Liver (tissue), 9 donors: Measurements from ENCODE around the gene UGGT2. TPM values are rescaled to one million over a fixed set of nuclear protein-coding genes. Genes with fewer than 3 reads are reported as not detected.

Experiments used
- DNase-seq: peaks from one replicate; pipeline ENCODE4 v3.0.0-alpha.2; 2017; ENCODE audit warnings: low spot score
- H3K27ac ChIP-seq, 2 donors: one replicate each; pipeline ENCODE4 v1.7.0; 2013; ENCODE audit warnings: inconsistent platforms in 2 of 2, low read length in 2 of 2, control low read depth in 1 of 2, low read depth in 1 of 2, mild to moderate bottlenecking in 1 of 2
- H3K27me3 ChIP-seq, 4 donors: one replicate each; pipeline versions ENCODE4 v1.6.1 to v1.7.0; 2013; ENCODE audit warnings: low read length in 3 of 4, inconsistent platforms in 1 of 4, mild to moderate bottlenecking in 1 of 4, moderate library complexity in 1 of 4; ENCODE audit not compliant: control insufficient read depth in 4 of 4, insufficient read depth in 4 of 4
- H3K36me3 ChIP-seq, 4 donors: one replicate each; pipeline versions ENCODE4 v1.6.1 to v1.7.0; 2013; ENCODE audit warnings: low read length in 3 of 4, mild to moderate bottlenecking in 3 of 4, low read depth in 1 of 4, moderate library complexity in 1 of 4; ENCODE audit not compliant: control insufficient read depth in 4 of 4, insufficient read depth in 3 of 4
- H3K4me1 ChIP-seq, 4 donors: one replicate each; pipeline versions ENCODE4 v1.6.1 to v1.7.0; 2013; ENCODE audit warnings: low read length in 3 of 4, mild to moderate bottlenecking in 3 of 4, moderate library complexity in 1 of 4; ENCODE audit not compliant: control insufficient read depth in 4 of 4, insufficient read depth in 4 of 4
- H3K4me3 ChIP-seq, 3 donors: one replicate each; pipeline versions ENCODE4 v1.6.1 to v1.7.0; 2013; ENCODE audit warnings: low read length in 3 of 3, control low read depth in 1 of 3, low read depth in 1 of 3, mild to moderate bottlenecking in 1 of 3
- H3K9ac ChIP-seq, 2 donors: one replicate each; pipeline ENCODE4 v1.7.0; 2013; ENCODE audit warnings: low read length in 2 of 2, mild to moderate bottlenecking in 2 of 2, moderate library complexity in 2 of 2, control low read depth in 1 of 2, low read depth in 1 of 2
- H3K9me3 ChIP-seq, 4 donors: one replicate each; pipeline versions ENCODE4 v1.6.1 to v1.7.0; 2013; ENCODE audit warnings: low read length in 3 of 4; ENCODE audit not compliant: control insufficient read depth in 4 of 4
- FOXA1 ChIP-seq: IDR thresholded peaks from 2 replicates; pipeline ENCODE4 v1.6.1; 2016; ENCODE audit warnings: antibody characterized with exemption
- FOXA2 ChIP-seq: IDR thresholded peaks from 2 replicates; pipeline ENCODE4 v1.6.1; 2016; ENCODE audit warnings: antibody characterized with exemption
- GABPA ChIP-seq, 2 donors: IDR thresholded peaks in 1 of 2; conservative IDR thresholded peaks in 1 of 2; 2 replicates each; pipeline ENCODE4 v1.6.1; 2016; ENCODE audit warnings: antibody characterized with exemption in 2 of 2, mild to moderate bottlenecking in 1 of 2, moderate library complexity in 1 of 2
- HNF4A ChIP-seq, 2 donors: conservative IDR thresholded peaks; 2 replicates each; pipeline ENCODE4 v1.6.1; 2016; ENCODE audit warnings: antibody characterized with exemption in 2 of 2, mild to moderate bottlenecking in 2 of 2
- HNF4G ChIP-seq: IDR thresholded peaks from 2 replicates; pipeline ENCODE4 v1.6.1; 2016; ENCODE audit warnings: antibody characterized with exemption
- JUND ChIP-seq, 2 donors: IDR thresholded peaks; 2 replicates each; pipeline ENCODE4 v1.6.1; 2016; ENCODE audit warnings: antibody characterized with exemption in 2 of 2
- NR2F2 ChIP-seq: IDR thresholded peaks from 2 replicates; pipeline ENCODE4 v1.6.1; 2016; ENCODE audit warnings: antibody characterized with exemption
- RAD21 ChIP-seq, 2 donors: IDR thresholded peaks; 2 replicates each; pipeline ENCODE4 v1.6.1; 2016; ENCODE audit warnings: antibody characterized with exemption in 2 of 2, mild to moderate bottlenecking in 2 of 2
- RXRA ChIP-seq, 2 donors: IDR thresholded peaks; 2 replicates each; pipeline ENCODE4 v1.6.1; 2017 to 2018; ENCODE audit warnings: antibody characterized with exemption in 2 of 2, mild to moderate bottlenecking in 1 of 2
- SP1 ChIP-seq: IDR thresholded peaks from 2 replicates; pipeline ENCODE4 v1.6.1; 2018; ENCODE audit warnings: antibody characterized with exemption, mild to moderate bottlenecking
- TAF1 ChIP-seq: conservative IDR thresholded peaks from 2 replicates; pipeline ENCODE4 v1.6.1; 2016; ENCODE audit warnings: antibody characterized with exemption, mild to moderate bottlenecking
- YY1 ChIP-seq: IDR thresholded peaks from 2 replicates; pipeline ENCODE4 v1.6.1; 2016; ENCODE audit warnings: antibody characterized with exemption, mild to moderate bottlenecking
- WGBS: extraction: QIAGEN DNeasy Blood & Tissue Kit; methylation state at CpG from one replicate; pipeline ENCODE4 v1.1.7; 2013; 5-methylcytosine and 5-hydroxymethylcytosine counted together
- polyA plus RNA-seq, 2 donors: library from polyadenylated mRNA; stranded (reverse) in 1 of 2; unstranded in 1 of 2; fragments of 200-250 nt in 1 of 2; fragments of >200 nt in 1 of 2; fragmentation: Nextera tagmentation in 1 of 2; extraction: Ambion mirVana in 1 of 2; gene quantifications; one replicate each; pipeline versions ENCODE4 v1.2.1 to v1.2.3, GENCODE V29; 2013 to 2015
- total RNA-seq, 2 donors: library from RNA; depleted of rRNA; stranded (reverse); fragments of >200 nt; gene quantifications; one replicate each; pipeline ENCODE4 v1.2.3, GENCODE V29; 2014
- TF ChIP-seq, protein P1 (sequence below): IDR thresholded peaks from 2 replicates; pipeline ENCODE4 v1.6.1; 2016; ENCODE audit warnings: antibody characterized with exemption, mild to moderate bottlenecking
- TF ChIP-seq, protein P2 (sequence below): IDR thresholded peaks from 2 replicates; pipeline ENCODE4 v1.6.1; 2016; ENCODE audit warnings: antibody characterized with exemption
- TF ChIP-seq, protein P3 (sequence below): fragments of 150-350 bp; IDR thresholded peaks from 2 replicates; pipeline ENCODE4 v1.5.1; 2017; ENCODE audit warnings: improper control_type of control experiment, low read depth, low read length; ENCODE audit not compliant: missing input control
- TF ChIP-seq, protein P4 (sequence below): IDR thresholded peaks from 2 replicates; pipeline ENCODE4 v1.6.1; 2016; ENCODE audit warnings: antibody characterized with exemption
- TF ChIP-seq, protein P5 (sequence below): IDR thresholded peaks from 2 replicates; pipeline ENCODE4 v1.6.1; 2016; ENCODE audit warnings: antibody characterized with exemption
- donor health status: healthy.
- donor health status: healthy.
- donor health status: healthy.
- donor health status: healthy.
- donor health status: healthy.

Gene UGGT2
- total and polyA plus RNA-seq, 4 donors, result 5.6 to 23.0 (median 13.2) TPM

DNA sequence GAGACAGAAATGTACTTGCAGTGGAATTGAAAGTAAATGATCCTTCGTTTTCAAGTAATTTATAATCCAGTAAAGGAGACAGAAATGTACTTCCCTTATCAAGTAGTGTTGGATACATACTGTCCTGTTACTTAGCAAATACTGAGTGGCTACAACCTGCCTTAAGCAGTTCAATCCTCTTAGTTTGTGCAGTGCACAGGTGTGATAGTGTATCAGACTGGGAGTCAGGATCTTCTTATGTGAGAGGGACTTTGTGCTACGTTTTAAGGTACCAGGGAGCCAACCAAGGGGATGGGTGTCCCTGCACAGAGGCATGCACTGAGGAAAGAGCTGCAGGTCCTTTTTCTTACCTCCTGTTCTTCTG is 265.1 kb downstream of the UGGT2 start:
- WGBS, result 81% methylated on average over 2 of the region's 2 CpGs

More for the DNA sequence above, 265.1 kb downstream of the UGGT2 start:
- Histone ChIP-seq H3K27me3 (no peaks in the 10 kb centered on the region), H3K4me1 (no peaks in the 10 kb centered on the region), H3K9me3 (no peaks in the 10 kb centered on the region), H3K9ac (no peak overlapping the region), H3K4me3 (no peak overlapping the region), H3K27ac (no peak overlapping the region), H3K36me3 (peaks cover 13 to 43% (median 35%) of the 10 kb centered on the region in 4 donors)
- no peak for DNase-seq
- TF ChIP-seq NR2F2 (no peak), GABPA (IDR thresholded peaks at IDR 0.05 in 1 of 2, conservative IDR thresholded peaks at IDR 0.05 in 1 of 2) (no peak), SP1 (no peak), RXRA (IDR thresholded peaks at IDR 0.05) (no peak), FOXA2 (no peak), HNF4A (conservative IDR thresholded peaks at IDR 0.05) (no peak), HNF4G (no peak), RAD21 (IDR thresholded peaks at IDR 0.05) (no peak), JUND (IDR thresholded peaks at IDR 0.05) (no peak), FOXA1 (no peak), TAF1 (no peak), YY1 (no peak)
- TF ChIP-seq, protein P1, sequence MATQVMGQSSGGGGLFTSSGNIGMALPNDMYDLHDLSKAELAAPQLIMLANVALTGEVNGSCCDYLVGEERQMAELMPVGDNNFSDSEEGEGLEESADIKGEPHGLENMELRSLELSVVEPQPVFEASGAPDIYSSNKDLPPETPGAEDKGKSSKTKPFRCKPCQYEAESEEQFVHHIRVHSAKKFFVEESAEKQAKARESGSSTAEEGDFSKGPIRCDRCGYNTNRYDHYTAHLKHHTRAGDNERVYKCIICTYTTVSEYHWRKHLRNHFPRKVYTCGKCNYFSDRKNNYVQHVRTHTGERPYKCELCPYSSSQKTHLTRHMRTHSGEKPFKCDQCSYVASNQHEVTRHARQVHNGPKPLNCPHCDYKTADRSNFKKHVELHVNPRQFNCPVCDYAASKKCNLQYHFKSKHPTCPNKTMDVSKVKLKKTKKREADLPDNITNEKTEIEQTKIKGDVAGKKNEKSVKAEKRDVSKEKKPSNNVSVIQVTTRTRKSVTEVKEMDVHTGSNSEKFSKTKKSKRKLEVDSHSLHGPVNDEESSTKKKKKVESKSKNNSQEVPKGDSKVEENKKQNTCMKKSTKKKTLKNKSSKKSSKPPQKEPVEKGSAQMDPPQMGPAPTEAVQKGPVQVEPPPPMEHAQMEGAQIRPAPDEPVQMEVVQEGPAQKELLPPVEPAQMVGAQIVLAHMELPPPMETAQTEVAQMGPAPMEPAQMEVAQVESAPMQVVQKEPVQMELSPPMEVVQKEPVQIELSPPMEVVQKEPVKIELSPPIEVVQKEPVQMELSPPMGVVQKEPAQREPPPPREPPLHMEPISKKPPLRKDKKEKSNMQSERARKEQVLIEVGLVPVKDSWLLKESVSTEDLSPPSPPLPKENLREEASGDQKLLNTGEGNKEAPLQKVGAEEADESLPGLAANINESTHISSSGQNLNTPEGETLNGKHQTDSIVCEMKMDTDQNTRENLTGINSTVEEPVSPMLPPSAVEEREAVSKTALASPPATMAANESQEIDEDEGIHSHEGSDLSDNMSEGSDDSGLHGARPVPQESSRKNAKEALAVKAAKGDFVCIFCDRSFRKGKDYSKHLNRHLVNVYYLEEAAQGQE, result no peak
- TF ChIP-seq, protein P2, sequence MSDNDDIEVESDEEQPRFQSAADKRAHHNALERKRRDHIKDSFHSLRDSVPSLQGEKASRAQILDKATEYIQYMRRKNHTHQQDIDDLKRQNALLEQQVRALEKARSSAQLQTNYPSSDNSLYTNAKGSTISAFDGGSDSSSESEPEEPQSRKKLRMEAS, result no peak
- TF ChIP-seq, protein P3, sequence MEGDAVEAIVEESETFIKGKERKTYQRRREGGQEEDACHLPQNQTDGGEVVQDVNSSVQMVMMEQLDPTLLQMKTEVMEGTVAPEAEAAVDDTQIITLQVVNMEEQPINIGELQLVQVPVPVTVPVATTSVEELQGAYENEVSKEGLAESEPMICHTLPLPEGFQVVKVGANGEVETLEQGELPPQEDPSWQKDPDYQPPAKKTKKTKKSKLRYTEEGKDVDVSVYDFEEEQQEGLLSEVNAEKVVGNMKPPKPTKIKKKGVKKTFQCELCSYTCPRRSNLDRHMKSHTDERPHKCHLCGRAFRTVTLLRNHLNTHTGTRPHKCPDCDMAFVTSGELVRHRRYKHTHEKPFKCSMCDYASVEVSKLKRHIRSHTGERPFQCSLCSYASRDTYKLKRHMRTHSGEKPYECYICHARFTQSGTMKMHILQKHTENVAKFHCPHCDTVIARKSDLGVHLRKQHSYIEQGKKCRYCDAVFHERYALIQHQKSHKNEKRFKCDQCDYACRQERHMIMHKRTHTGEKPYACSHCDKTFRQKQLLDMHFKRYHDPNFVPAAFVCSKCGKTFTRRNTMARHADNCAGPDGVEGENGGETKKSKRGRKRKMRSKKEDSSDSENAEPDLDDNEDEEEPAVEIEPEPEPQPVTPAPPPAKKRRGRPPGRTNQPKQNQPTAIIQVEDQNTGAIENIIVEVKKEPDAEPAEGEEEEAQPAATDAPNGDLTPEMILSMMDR, result no peak
- TF ChIP-seq, protein P4, sequence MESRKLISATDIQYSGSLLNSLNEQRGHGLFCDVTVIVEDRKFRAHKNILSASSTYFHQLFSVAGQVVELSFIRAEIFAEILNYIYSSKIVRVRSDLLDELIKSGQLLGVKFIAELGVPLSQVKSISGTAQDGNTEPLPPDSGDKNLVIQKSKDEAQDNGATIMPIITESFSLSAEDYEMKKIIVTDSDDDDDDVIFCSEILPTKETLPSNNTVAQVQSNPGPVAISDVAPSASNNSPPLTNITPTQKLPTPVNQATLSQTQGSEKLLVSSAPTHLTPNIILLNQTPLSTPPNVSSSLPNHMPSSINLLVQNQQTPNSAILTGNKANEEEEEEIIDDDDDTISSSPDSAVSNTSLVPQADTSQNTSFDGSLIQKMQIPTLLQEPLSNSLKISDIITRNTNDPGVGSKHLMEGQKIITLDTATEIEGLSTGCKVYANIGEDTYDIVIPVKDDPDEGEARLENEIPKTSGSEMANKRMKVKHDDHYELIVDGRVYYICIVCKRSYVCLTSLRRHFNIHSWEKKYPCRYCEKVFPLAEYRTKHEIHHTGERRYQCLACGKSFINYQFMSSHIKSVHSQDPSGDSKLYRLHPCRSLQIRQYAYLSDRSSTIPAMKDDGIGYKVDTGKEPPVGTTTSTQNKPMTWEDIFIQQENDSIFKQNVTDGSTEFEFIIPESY, result no peak
- TF ChIP-seq, protein P5, sequence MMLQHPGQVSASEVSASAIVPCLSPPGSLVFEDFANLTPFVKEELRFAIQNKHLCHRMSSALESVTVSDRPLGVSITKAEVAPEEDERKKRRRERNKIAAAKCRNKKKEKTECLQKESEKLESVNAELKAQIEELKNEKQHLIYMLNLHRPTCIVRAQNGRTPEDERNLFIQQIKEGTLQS, result no peak
